Breast epithelium (tissue), 4 donors: ENCODE data around the gene LRRFIP2. TPM values are rescaled to one million over a fixed set of nuclear protein-coding genes. Genes with fewer than 3 reads are reported as not detected.

Experiments used
- DNase-seq, 2 donors: peaks; one replicate each; pipeline ENCODE4 v3.0.0-alpha.2; 2019; ENCODE audit warnings: low spot score in 2 of 2
- H3K27ac ChIP-seq, 2 donors: fragments of 200-600 bp; sonication (generic) in 1 of 2; one replicate each; pipeline ENCODE4 v1.5.1; 2016 to 2019; ENCODE audit warnings: mild to moderate bottlenecking in 1 of 2
- H3K27me3 ChIP-seq, 2 donors: fragments of 200-600 bp; sonication (generic) in 1 of 2; one replicate each; pipeline versions ENCODE4 v1.5.1 to v1.6.0; 2017 to 2019; ENCODE audit warnings: control low read depth in 1 of 2, mild to moderate bottlenecking in 1 of 2
- H3K36me3 ChIP-seq: fragments of 200-600 bp; one replicate; pipeline ENCODE4 v1.5.1; 2019
- H3K4me1 ChIP-seq, 2 donors: fragments of 200-600 bp; sonication (generic); one replicate each; pipeline ENCODE4 v1.5.1; 2016 to 2019; ENCODE audit warnings: control low read depth in 1 of 2
- H3K4me3 ChIP-seq, 3 donors: fragments of 200-600 bp; sonication (generic); 1 replicate in 2 of 3; 2 replicates in 1 of 3; pipeline ENCODE4 v1.5.1; 2016 to 2019; ENCODE audit warnings: mild to moderate bottlenecking in 3 of 3, moderate library complexity in 2 of 3
- H3K9me3 ChIP-seq, 2 donors: fragments of 200-600 bp; sonication (generic) in 1 of 2; one replicate each; pipeline ENCODE4 v1.5.1; 2016 to 2019; ENCODE audit warnings: control low read depth in 1 of 2
- CTCF ChIP-seq, 3 donors: fragments of 450-650 bp; IDR thresholded peaks; one replicate each; pipeline ENCODE4 v1.5.1; 2016 to 2017; ENCODE audit warnings: antibody characterized with exemption in 3 of 3, mild to moderate bottlenecking in 3 of 3, moderate library complexity in 3 of 3
- POLR2A ChIP-seq: fragments of 450-650 bp; IDR thresholded peaks from one replicate; pipeline ENCODE4 v1.6.1; 2016; ENCODE audit warnings: antibody characterized with exemption, mild to moderate bottlenecking, moderate library complexity
- POLR2AphosphoS5 ChIP-seq, 3 donors: sonication (generic); formaldehyde crosslinking; IDR thresholded peaks; one replicate each; pipeline ENCODE4 v1.6.1; 2017; ENCODE audit warnings: antibody characterized with exemption in 3 of 3
- intact Hi-C: fragments of 100-400 bp; cut with DNase I; formaldehyde crosslinking; loops from one replicate; pipeline ENCODE4 v1.15.1; 2023; ENCODE audit warnings: low total_unique reads
- total RNA-seq, 3 donors: library from RNA; depleted of rRNA; stranded (reverse); fragments of >200 nt; gene quantifications; one replicate each; pipeline ENCODE4 v1.1.0, GENCODE V29; 2016

LRRFIP2 gene
- total RNA-seq, 3 donors from 2014 or later = 50.2 to 65.9 (median 65.9) TPM

- Histone ChIP-seq H3K9me3 (no peaks in the 10 kb centered on the region), H3K36me3 (no peaks in the 10 kb centered on the region), H3K27ac (no peak overlapping the region), H3K4me1 (no peaks in the 10 kb centered on the region), H3K4me3 (no peak overlapping the region), H3K27me3 (no peaks in the 10 kb centered on the region)
- no peak for TF ChIP-seq POLR2AphosphoS5 (IDR thresholded peaks at IDR 0.05)
- no peak for TF ChIP-seq CTCF (IDR thresholded peaks at IDR 0.05)
- TF ChIP-seq POLR2A = no peak
- intact Hi-C loops = no loop called here
- DNase-seq = no peak
Observed at GRCh38 chr3:37026851-37027250, 147.5 kb downstream of the LRRFIP2 start.

GRCh38 chr3:37025561-37026335 lies 148.6 kb downstream of the LRRFIP2 start:
- peaks cover 7% of the 10 kb centered on the region for H3K36me3 ChIP-seq
- DNase-seq = no peak

GRCh38 chr3:37024820-37025405 lies 149.5 kb downstream of the LRRFIP2 start:
- intact Hi-C loops = no loop called here
- TF ChIP-seq POLR2A = no peak
- Histone ChIP-seq H3K27ac (no peak overlapping the region), H3K4me3 (no peak overlapping the region), H3K36me3 (peaks cover 12% of the 10 kb centered on the region), H3K9me3 (no peaks in the 10 kb centered on the region), H3K27me3 (no peaks in the 10 kb centered on the region), H3K4me1 (no peaks in the 10 kb centered on the region)
- no peak for DNase-seq

More at GRCh38 chr3:37025561-37026335, 148.6 kb downstream of the LRRFIP2 start:
- H3K27me3 ChIP-seq = no peaks in the 10 kb centered on the region
- no peaks in the 10 kb centered on the region for H3K4me1 ChIP-seq
- H3K4me3 ChIP-seq = no peak overlapping the region
- no peak for TF ChIP-seq POLR2A
- TF ChIP-seq POLR2AphosphoS5 (IDR thresholded peaks at IDR 0.05) = no peak
- no peak for TF ChIP-seq CTCF (IDR thresholded peaks at IDR 0.05)
- H3K9me3 ChIP-seq = no peaks in the 10 kb centered on the region
- intact Hi-C loops = no loop called here
- no peak overlapping the region for H3K27ac ChIP-seq

GRCh38 chr3:37024092-37024491 lies 150.3 kb downstream of the LRRFIP2 start:
- H3K4me3 ChIP-seq = no peak overlapping the region
- no peak for TF ChIP-seq POLR2AphosphoS5 (IDR thresholded peaks at IDR 0.05)
- TF ChIP-seq CTCF (IDR thresholded peaks at IDR 0.05) = peak in 2 of 3 donors; percentile 15 to 45
- intact Hi-C loops = no loop called here
- DNase-seq = no peak
- no peaks in the 10 kb centered on the region for H3K9me3 ChIP-seq
- no peaks in the 10 kb centered on the region for H3K27me3 ChIP-seq
- peaks cover 12% of the 10 kb centered on the region for H3K36me3 ChIP-seq
- no peaks in the 10 kb centered on the region for H3K4me1 ChIP-seq
- no peak overlapping the region for H3K27ac ChIP-seq

- no peaks in the 10 kb centered on the region for H3K27me3 ChIP-seq
- no peaks in the 10 kb centered on the region for H3K4me1 ChIP-seq
- peaks cover 20% of the 10 kb centered on the region for H3K36me3 ChIP-seq
- H3K27ac ChIP-seq = no peak overlapping the region
- no peaks in the 10 kb centered on the region for H3K9me3 ChIP-seq
- TF ChIP-seq POLR2A (no peak), CTCF (IDR thresholded peaks at IDR 0.05) (no peak), POLR2AphosphoS5 (IDR thresholded peaks at IDR 0.05) (no peak)
- no peak overlapping the region for H3K4me3 ChIP-seq
- intact Hi-C loops = no loop called here
- DNase-seq = no peak
Observed at GRCh38 chr3:37017683-37018082, 156.7 kb downstream of the LRRFIP2 start.
